Measurements from ENCODE around the gene PCGF3.

The PCGF3 gene

GRCh38 chr4:722851-723360 is 17.3 kb downstream of the PCGF3 start:
- Histone ChIP-seq H3K4me3 (ENCODE audit: low read depth, low read length) (no peak overlapping the region), H3K36me3 (ENCODE audit: control insufficient read depth in 2 of 2, insufficient read depth in 1 of 2, low read length in 2 of 2) (peaks cover 0 to 30% of the 10 kb centered on the region in 2 experiments; a peak in 1 of 3 replicates), H3K27ac (ENCODE audit: extremely low read depth, low read depth, low read length) (no peak overlapping the region), H3K4me1 (ENCODE audit: control insufficient read depth, insufficient read depth, low read length) (0 out of 2 replicates have a peak, but pooled peaks cover 5% of the 10 kb centered on the region), H3K9me3 (ENCODE audit: control insufficient read depth, insufficient read depth, low read depth, low read length) (no peaks in the 10 kb centered on the region)
- TF ChIP-seq REST (tag by site-specific recombination; IDR thresholded peaks at IDR 0.05) (no peak), ZNF366 (tag by site-specific recombination; conservative IDR thresholded peaks at IDR 0.05) (no peak), REPIN1 (tag by site-specific recombination; IDR thresholded peaks at IDR 0.05; ENCODE audit: low read depth) (no peak), ZNF18 (tag by site-specific recombination; IDR thresholded peaks at IDR 0.05) (no peak), ZNF132 (tag by site-specific recombination; IDR thresholded peaks at IDR 0.05; ENCODE audit: borderline replicate concordance) (no peak), ZNF768 (tag by site-specific recombination; IDR thresholded peaks at IDR 0.05) (no peak), OVOL3 (tag by site-specific recombination; IDR thresholded peaks at IDR 0.05) (no peak), ZNF558 (tag by site-specific recombination; IDR thresholded peaks at IDR 0.05) (no peak), ZIC2 (tag by site-specific recombination; IDR thresholded peaks at IDR 0.05) (no peak), ZNF175 (tag by site-specific recombination; IDR thresholded peaks at IDR 0.05) (no peak), ZNF544 (tag by site-specific recombination; IDR thresholded peaks at IDR 0.05) (no peak), ZSCAN23 (tag by site-specific recombination; IDR thresholded peaks at IDR 0.05) (no peak), ZFP69B (tag by site-specific recombination; IDR thresholded peaks at IDR 0.05) (no peak), SALL2 (tag by site-specific recombination; IDR thresholded peaks at IDR 0.05; ENCODE audit: borderline replicate concordance) (no peak), ZSCAN5A (tag by site-specific recombination; IDR thresholded peaks at IDR 0.05) (no peak), ZNF302 (tag by site-specific recombination; IDR thresholded peaks at IDR 0.05; ENCODE audit: low read depth) (no peak), ZNF623 (tag by site-specific recombination; IDR thresholded peaks at IDR 0.05) (no peak), ZNF510 (tag by site-specific recombination; IDR thresholded peaks at IDR 0.05; ENCODE audit: insufficient replicate concordance) (no peak)
- POLR2A ChIA-PET, result no interaction called here
- CTCF ChIA-PET, result no interaction called here

GRCh38 chr4:723751-724530 is 18.3 kb downstream of the PCGF3 start:
- ChIA-PET CTCF (no interaction called here), POLR2A (no interaction called here)
- TF ChIP-seq ZNF449 (tag by site-specific recombination; IDR thresholded peaks at IDR 0.05) (no peak), ZFP3 (tag by site-specific recombination; IDR thresholded peaks at IDR 0.05; ENCODE audit: low read depth) (no peak), KLF7 (tag by site-specific recombination; IDR thresholded peaks at IDR 0.05; ENCODE audit: borderline replicate concordance) (no peak), ZNF26 (tag by site-specific recombination; IDR thresholded peaks at IDR 0.05) (no peak), ZNF621 (tag by site-specific recombination; IDR thresholded peaks at IDR 0.05) (no peak), ZNF175 (tag by site-specific recombination; IDR thresholded peaks at IDR 0.05) (no peak), KLF17 (tag by site-specific recombination; IDR thresholded peaks at IDR 0.05) (no peak)

More at GRCh38 chr4:723751-724530, 18.3 kb downstream of the PCGF3 start:
- Histone ChIP-seq H3K9me3 (ENCODE audit: control insufficient read depth, insufficient read depth, low read depth, low read length) (no peaks in the 10 kb centered on the region), H3K36me3 (ENCODE audit: control insufficient read depth in 2 of 2, insufficient read depth in 1 of 2, low read length in 2 of 2) (peaks cover 0 to 33% of the 10 kb centered on the region in 2 experiments; a peak in 1 of 3 replicates), H3K27ac (ENCODE audit: extremely low read depth, low read depth, low read length) (no peak overlapping the region), H3K4me1 (ENCODE audit: control insufficient read depth, insufficient read depth, low read length) (0 out of 2 replicates have a peak, but pooled peaks cover 5% of the 10 kb centered on the region), H3K4me3 (ENCODE audit: low read depth, low read length) (no peak overlapping the region)
